ENCODE measurements around the gene SCML2. TPM values are rescaled to one million over a fixed set of nuclear protein-coding genes. Genes with fewer than 3 reads are reported as not detected.

The SCML2 gene
- under 1 TPM in 4 of 6 donors, not detected in 2; 0.15 to 0.89 (median 0.53) TPM for total RNA-seq

DNA sequence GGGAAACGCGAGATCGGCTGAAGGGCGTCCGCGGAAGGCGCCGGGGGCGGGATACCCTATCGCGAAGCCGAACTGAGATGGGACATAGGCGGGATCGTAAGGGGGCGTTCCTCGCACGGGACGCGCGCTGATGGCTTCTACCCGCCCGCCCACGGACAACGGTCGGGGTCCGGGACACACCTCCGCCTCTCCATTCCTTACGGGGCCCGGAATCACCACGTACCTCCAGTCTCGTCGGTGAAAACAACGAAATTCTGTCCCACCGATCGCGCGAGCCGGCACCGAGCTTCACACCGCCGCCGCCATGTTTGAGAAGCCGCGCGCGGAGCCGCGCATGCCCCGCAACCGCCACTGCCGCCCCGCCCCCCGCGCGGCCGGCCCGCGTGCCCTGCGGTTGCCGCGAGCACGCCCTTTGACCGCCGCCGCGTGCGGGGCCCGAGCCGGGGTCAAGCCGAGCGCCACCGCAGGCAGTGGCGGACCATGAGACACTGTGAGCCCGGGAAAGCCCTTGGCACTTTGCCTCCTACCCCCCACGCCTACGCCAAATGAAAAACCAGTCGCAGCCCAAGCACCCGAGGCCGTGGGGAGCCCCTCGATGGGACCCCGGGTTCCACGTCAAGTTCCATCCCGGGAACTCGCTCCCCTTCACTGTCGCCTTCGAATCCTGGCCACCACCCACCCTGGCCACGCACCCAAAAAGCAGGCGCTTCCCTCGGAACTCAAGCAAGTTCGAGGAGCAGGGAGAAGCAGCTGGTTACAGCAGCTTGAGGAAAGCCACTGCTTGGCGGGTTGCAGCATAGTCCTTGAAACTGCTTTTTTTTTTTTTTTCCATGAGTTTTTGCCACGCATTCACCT, at the start of gene SCML2:
Gene SCML2, minus strand, starts transcription at position 320 of the 855 bp plus-strand sequence. CDS start 20,617 bp downstream, outside the sequence.
- TF ChIP-seq POLR2AphosphoS5 (IDR thresholded peaks at IDR 0.05) (no peak), POLR2A (IDR thresholded peaks at IDR 0.05) (no peak), EP300 (IDR thresholded peaks at IDR 0.05) (no peak)
- TF ChIP-seq, protein P1, sequence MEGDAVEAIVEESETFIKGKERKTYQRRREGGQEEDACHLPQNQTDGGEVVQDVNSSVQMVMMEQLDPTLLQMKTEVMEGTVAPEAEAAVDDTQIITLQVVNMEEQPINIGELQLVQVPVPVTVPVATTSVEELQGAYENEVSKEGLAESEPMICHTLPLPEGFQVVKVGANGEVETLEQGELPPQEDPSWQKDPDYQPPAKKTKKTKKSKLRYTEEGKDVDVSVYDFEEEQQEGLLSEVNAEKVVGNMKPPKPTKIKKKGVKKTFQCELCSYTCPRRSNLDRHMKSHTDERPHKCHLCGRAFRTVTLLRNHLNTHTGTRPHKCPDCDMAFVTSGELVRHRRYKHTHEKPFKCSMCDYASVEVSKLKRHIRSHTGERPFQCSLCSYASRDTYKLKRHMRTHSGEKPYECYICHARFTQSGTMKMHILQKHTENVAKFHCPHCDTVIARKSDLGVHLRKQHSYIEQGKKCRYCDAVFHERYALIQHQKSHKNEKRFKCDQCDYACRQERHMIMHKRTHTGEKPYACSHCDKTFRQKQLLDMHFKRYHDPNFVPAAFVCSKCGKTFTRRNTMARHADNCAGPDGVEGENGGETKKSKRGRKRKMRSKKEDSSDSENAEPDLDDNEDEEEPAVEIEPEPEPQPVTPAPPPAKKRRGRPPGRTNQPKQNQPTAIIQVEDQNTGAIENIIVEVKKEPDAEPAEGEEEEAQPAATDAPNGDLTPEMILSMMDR (IDR thresholded peaks at IDR 0.05) = no peak
- no peaks in the 10 kb centered on the region for H3K9me3 ChIP-seq
- peak within 1 kb of the TSS; percentile 52 to 64 (median 58) for H3K4me3 ChIP-seq
- peak within 1 kb of the TSS in 1 of 4 donors; percentile 11 for H3K27ac ChIP-seq
- 0 to 33% methylated on average over 5 to 83 of the region's 92 CpGs for WGBS, 2 donors
- H3K36me3 ChIP-seq = no peaks in the 10 kb centered on the region
- DNase-seq = peak in 1 of 2 donors; percentile 91
- H3K4me1 ChIP-seq = peaks cover 0 to 5% (median 2%) of the 10 kb centered on the region in 4 donors
- peak in 1 of 2 donors; percentile 95 for ATAC-seq (ENCODE audit: low FRiP score in 2 of 2)
- no peaks in the 10 kb centered on the region for H3K27me3 ChIP-seq

DNA sequence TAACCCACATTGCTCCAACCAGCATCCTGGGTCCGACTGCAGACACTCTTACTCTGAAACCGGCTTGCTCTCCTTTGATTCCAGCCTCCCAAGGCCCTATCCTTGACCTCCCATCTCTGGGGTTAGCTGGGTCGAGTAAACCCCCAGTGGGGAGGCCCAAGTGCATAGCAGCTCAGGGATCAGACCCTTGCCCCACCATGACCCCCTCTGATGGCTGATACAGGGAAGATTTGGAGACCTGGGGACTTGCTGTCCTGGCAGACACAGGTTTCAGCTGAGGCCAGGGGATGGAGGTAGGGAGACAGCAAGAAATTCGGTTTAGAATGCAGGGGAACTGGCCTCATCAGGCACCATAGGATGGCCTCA, 47.3 kb upstream of the SCML2 start:
- Histone ChIP-seq H3K4me1 (no peaks in the 10 kb centered on the region), H3K9me3 (no peaks in the 10 kb centered on the region), H3K27me3 (no peaks in the 10 kb centered on the region), H3K4me3 (no peak overlapping the region), H3K27ac (no peak overlapping the region), H3K36me3 (no peaks in the 10 kb centered on the region)
- no peak for DNase-seq
- TF ChIP-seq, protein P1 (IDR thresholded peaks at IDR 0.05) = no peak
- no peak for TF ChIP-seq POLR2AphosphoS5 (IDR thresholded peaks at IDR 0.05)
- TF ChIP-seq POLR2A (IDR thresholded peaks at IDR 0.05) = no peak
- TF ChIP-seq EP300 (IDR thresholded peaks at IDR 0.05) = no peak
- WGBS, 2 donors = 70 to 90% methylated on average over 3 to 4 of the region's 4 CpGs
- peak in 1 of 2 donors; percentile 12 for ATAC-seq (ENCODE audit: low FRiP score in 2 of 2)

DNA sequence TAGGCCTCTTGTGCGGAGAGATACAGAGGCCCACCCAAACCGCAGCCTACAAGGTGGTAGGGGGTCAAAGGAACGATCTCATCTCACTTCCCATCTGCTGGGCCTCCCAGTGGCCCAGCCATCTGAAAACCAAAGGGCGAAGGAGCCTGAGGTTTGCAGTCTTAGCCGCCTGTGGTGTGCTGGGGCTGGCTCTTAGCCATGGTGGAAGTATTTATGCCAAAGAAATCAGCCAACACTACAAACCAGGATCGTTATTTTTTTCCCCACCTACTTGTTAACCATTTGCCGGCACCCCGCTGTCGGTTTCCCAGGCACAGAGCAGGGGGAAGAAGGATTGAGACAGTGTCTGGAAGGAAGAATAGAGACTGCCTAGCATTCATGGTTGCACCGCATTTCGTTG, 40.0 kb upstream of the SCML2 start:
- peaks cover 0 to 4% (median 0%) of the 10 kb centered on the region in 4 donors for H3K4me1 ChIP-seq
- H3K27ac ChIP-seq = no peak overlapping the region
- no peak overlapping the region for H3K4me3 ChIP-seq
- no peaks in the 10 kb centered on the region for H3K9me3 ChIP-seq
- no peaks in the 10 kb centered on the region for H3K36me3 ChIP-seq
- ATAC-seq (ENCODE audit: low FRiP score in 2 of 2) = no peak
- 68 to 80% methylated on average over 8 to 11 of the region's 11 CpGs for WGBS, 2 donors
- TF ChIP-seq POLR2A (IDR thresholded peaks at IDR 0.05) (no peak), EP300 (IDR thresholded peaks at IDR 0.05) (no peak), POLR2AphosphoS5 (IDR thresholded peaks at IDR 0.05) (no peak)
- TF ChIP-seq, protein P1 (IDR thresholded peaks at IDR 0.05) = no peak
- no peak for DNase-seq
- H3K27me3 ChIP-seq = no peaks in the 10 kb centered on the region

DNA sequence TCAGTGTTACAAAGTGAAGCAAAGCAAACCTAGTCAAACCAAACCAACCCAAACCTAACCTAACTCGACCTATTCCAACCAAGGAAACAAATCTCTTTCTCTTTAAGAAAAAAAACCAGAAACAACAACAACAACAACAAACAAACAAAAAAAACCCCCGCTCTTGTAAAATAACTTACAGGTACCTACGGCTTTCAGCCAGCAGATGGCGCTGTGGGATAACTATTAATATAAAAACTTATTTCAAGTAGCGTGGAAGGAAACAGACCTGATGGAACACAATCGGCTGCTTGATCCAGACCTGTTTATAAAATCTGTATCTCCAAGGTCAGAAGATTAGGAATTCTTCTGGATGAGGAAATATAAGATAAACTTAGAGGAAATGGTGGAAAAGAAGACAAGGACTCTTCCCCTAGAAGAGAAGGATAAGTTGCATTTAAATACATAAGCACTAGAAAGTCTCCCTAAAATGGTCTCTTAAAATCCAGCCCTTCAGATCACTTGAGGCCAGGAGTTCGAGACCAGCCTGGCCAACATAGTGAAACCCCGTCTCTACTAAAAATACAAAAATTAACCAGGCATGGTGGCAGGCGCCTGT, 36.6 kb upstream of the SCML2 start:
- Histone ChIP-seq H3K36me3 (no peaks in the 10 kb centered on the region), H3K9me3 (no peaks in the 10 kb centered on the region), H3K4me1 (peaks cover 0 to 4% (median 0%) of the 10 kb centered on the region in 4 donors), H3K27ac (no peak overlapping the region), H3K27me3 (no peaks in the 10 kb centered on the region), H3K4me3 (no peak overlapping the region)
- ATAC-seq (ENCODE audit: low FRiP score in 2 of 2) (no peak), DNase-seq (peak in 1 of 2 donors; percentile 70)
- 20 to 23% methylated on average over 9 of the region's 9 CpGs for WGBS, 2 donors
- TF ChIP-seq POLR2AphosphoS5 (IDR thresholded peaks at IDR 0.05) = no peak
- TF ChIP-seq POLR2A (IDR thresholded peaks at IDR 0.05) = no peak
- TF ChIP-seq EP300 (IDR thresholded peaks at IDR 0.05) = no peak
- TF ChIP-seq, protein P1 (IDR thresholded peaks at IDR 0.05) = peak; percentile 43 to 75 (median 62)
